MM.1S (cell line): Measurements from ENCODE around the gene SLAIN2.

ENCODE experiments used
- DNase-seq: peaks from one replicate; pipeline ENCODE4 v3.0.0-alpha.2; 2015
- H2AFZ ChIP-seq: fragments of 300-600 bp; sonication (generic); 2 replicates; pipeline ENCODE4 v1.6.0; 2016; ENCODE audit warnings: antibody characterized with exemption, low read length
- H3F3A ChIP-seq: fragments of 300-600 bp; sonication (generic); 2 replicates; pipeline ENCODE4 v1.6.1; 2016; ENCODE audit warnings: mild to moderate bottlenecking, antibody characterized with exemption, low read length, moderate library complexity, mixed read lengths; ENCODE audit not compliant: insufficient read depth
- H3K27ac ChIP-seq: fragments of 300-600 bp; sonication (generic); 2 replicates; pipeline ENCODE4 v1.5.1; 2016; ENCODE audit warnings: mild to moderate bottlenecking, low read length
- H3K27me3 ChIP-seq: fragments of 300-600 bp; sonication (generic); replicated peaks from 2 replicates; pipeline ENCODE4 v1.6.0; 2016; ENCODE audit warnings: low read length; ENCODE audit not compliant: insufficient read depth
- H3K36me3 ChIP-seq: fragments of 300-600 bp; sonication (generic); replicated peaks from 2 replicates; pipeline ENCODE4 v1.6.1; 2016; ENCODE audit warnings: mild to moderate bottlenecking, low read length, mixed read lengths; ENCODE audit not compliant: insufficient read depth
- H3K4me1 ChIP-seq: fragments of 300-600 bp; sonication (generic); 2 replicates; pipeline ENCODE4 v1.6.1; 2016; ENCODE audit warnings: low read length, mixed read lengths
- H3K4me2 ChIP-seq: fragments of 300-600 bp; sonication (generic); 2 replicates; pipeline ENCODE4 v1.6.0; 2016; ENCODE audit warnings: low read depth, low read length
- H3K4me3 ChIP-seq: fragments of 300-600 bp; sonication (generic); 2 replicates; pipeline ENCODE4 v1.5.1; 2016; ENCODE audit warnings: low read length, mixed read lengths
- H3K79me2 ChIP-seq: fragments of 300-600 bp; sonication (generic); 2 replicates; pipeline ENCODE4 v1.6.1; 2016; ENCODE audit warnings: mixed run types, low read length, mixed read lengths
- H3K9ac ChIP-seq: fragments of 300-600 bp; sonication (generic); 2 replicates; pipeline ENCODE4 v1.6.1; 2016; ENCODE audit warnings: low read length, mixed read lengths
- H3K9me2 ChIP-seq: fragments of 300-600 bp; sonication (generic); replicated peaks from 2 replicates; pipeline ENCODE4 v1.6.1; 2016; ENCODE audit warnings: mild to moderate bottlenecking, low read length, mixed read lengths; ENCODE audit not compliant: insufficient read depth
- H3K9me3 ChIP-seq: fragments of 300-600 bp; sonication (generic); replicated peaks from 2 replicates; pipeline ENCODE4 v1.6.1; 2016; ENCODE audit warnings: mild to moderate bottlenecking, low read length, mixed read lengths; ENCODE audit not compliant: insufficient read depth
- H4K20me1 ChIP-seq: fragments of 300-600 bp; sonication (generic); 2 replicates; pipeline ENCODE4 v1.6.1; 2016; ENCODE audit warnings: mild to moderate bottlenecking, low read length, moderate library complexity, mixed read lengths; ENCODE audit not compliant: insufficient read depth
- CTCF ChIP-seq: fragments of 300-600 bp; sonication (generic); IDR thresholded peaks from 2 replicates; pipeline ENCODE4 v1.5.1; 2016; ENCODE audit warnings: antibody characterized with exemption, low read length, mixed read lengths
- EZH2 ChIP-seq: fragments of 300-600 bp; sonication (generic); optimal IDR thresholded peaks from 2 replicates; pipeline ENCODE3; 2017; ENCODE audit warnings: low read depth, mild to moderate bottlenecking, antibody characterized with exemption, low read length, mixed read lengths
- EZH2phosphoT487 ChIP-seq: fragments of 300-600 bp; sonication (generic); IDR thresholded peaks from 2 replicates; pipeline ENCODE4 v1.6.1; 2018; ENCODE audit warnings: antibody characterized with exemption, low read length

Gene SLAIN2

DNA sequence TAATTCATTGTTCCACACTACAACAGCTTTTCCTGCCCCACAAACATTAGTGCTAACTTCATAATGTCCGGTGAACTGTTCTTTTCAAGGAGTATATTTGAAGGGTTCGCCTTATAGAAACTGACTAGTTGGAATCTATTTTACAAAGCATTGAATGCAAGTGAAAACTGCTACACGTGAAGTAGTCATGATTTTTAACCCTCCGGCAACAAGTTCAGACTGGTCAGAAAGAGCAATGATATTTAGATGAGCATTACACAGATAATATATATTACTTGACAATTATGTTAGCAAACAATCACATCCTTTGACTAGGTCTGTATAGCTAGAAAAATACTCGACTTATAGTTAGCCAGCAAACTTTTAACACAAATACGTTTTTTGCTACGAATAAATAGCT is 1.7 kb upstream of the SLAIN2 start:
- Histone ChIP-seq H3K4me2 (no peak overlapping the region), H3K36me3 (no peaks in the 10 kb centered on the region), H3F3A (peaks cover 12% of the 10 kb centered on the region; the same call in 1 of the 2 replicates), H3K79me2 (peaks cover 30% of the 10 kb centered on the region), H3K9me3 (no peaks in the 10 kb centered on the region), H3K4me3 (no peak overlapping the region), H3K9me2 (no peaks in the 10 kb centered on the region), H3K4me1 (peaks cover 28% of the 10 kb centered on the region), H2AFZ (no peak overlapping the region), H3K9ac (no peak overlapping the region), H4K20me1 (no peaks in the 10 kb centered on the region), H3K27ac (no peak overlapping the region), H3K27me3 (no peaks in the 10 kb centered on the region)
- TF ChIP-seq EZH2phosphoT487 (no peak), EZH2 (no peak), CTCF (no peak)
- no peak for DNase-seq

DNA sequence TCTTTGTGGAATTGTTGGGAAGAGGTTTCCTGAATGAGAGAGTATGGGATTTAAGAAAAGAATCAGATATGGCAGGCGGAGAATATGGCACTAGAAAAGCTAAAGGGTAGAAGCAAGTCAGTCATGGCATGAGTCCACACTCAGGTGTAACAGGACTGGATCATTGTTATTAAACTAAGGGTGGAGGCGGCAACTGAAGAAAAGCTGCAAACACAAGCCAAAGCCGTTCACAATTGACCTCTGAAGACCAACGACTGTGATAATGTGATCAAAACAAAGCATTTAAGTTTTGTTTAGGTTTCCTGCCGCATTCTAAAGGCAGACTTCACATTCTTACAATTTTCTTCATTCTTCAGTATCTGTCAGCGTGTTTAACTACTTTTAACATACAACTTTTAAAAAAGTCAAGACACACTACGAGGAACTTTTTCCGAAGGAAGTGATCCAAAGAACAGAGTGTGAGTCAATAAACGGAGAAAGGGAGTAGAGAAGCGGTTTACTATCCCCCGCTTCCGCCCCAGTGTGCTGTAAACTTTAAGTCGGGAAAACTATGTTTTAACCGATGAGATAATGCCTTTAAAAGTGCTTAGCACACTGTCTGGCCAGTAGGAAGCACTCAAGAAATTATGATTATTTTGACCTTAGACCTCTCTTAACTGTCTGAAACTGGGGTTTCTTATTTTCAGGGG is 909 bp upstream of the SLAIN2 start:
- no peak for DNase-seq
- no peaks in the 10 kb centered on the region for H3K9me2 ChIP-seq

GRCh38 chr4:48341776-48342605 is 662 bp downstream of the SLAIN2 start:
- H3K9me2 ChIP-seq, result no peaks in the 10 kb centered on the region
- no peaks in the 10 kb centered on the region for H3K36me3 ChIP-seq
- peaks cover 12% of the 10 kb centered on the region; the same call in 1 of the 2 replicates for H3F3A ChIP-seq
- H3K4me2 ChIP-seq, result peak overlapping the region; percentile 97
- H3K4me1 ChIP-seq, result peaks cover 28% of the 10 kb centered on the region
- peak overlapping the region; percentile 87 for H3K9ac ChIP-seq
- DNase-seq, result peak; percentile 45
- H3K27ac ChIP-seq, result peak overlapping the region; percentile 77; the same call in 1 of the 2 replicates
- no peaks in the 10 kb centered on the region for H3K27me3 ChIP-seq
- peak overlapping the region; percentile 95 for H3K4me3 ChIP-seq
- H3K9me3 ChIP-seq, result no peaks in the 10 kb centered on the region
- H2AFZ ChIP-seq, result peak overlapping the region; percentile 80
- no peak for TF ChIP-seq EZH2phosphoT487
- no peak; the same call in 1 of the 2 replicates for TF ChIP-seq CTCF
- no peak for TF ChIP-seq EZH2
- no peaks in the 10 kb centered on the region for H4K20me1 ChIP-seq
- H3K79me2 ChIP-seq, result peaks cover 54% of the 10 kb centered on the region

More for the DNA sequence above, 909 bp upstream of the SLAIN2 start:
- no peaks in the 10 kb centered on the region for H4K20me1 ChIP-seq
- H3K4me2 ChIP-seq, result peak overlapping the region; percentile 72
- H2AFZ ChIP-seq, result peak overlapping the region; percentile 50
- H3K4me3 ChIP-seq, result peak overlapping the region; percentile 72
- H3K79me2 ChIP-seq, result peaks cover 38% of the 10 kb centered on the region
- H3K4me1 ChIP-seq, result peaks cover 28% of the 10 kb centered on the region
- no peaks in the 10 kb centered on the region for H3K36me3 ChIP-seq
- H3K9me3 ChIP-seq, result no peaks in the 10 kb centered on the region
- H3K27ac ChIP-seq, result peak overlapping the region; percentile 41; the same call in 1 of the 2 replicates
- peak overlapping the region; percentile 49 for H3K9ac ChIP-seq
- peaks cover 12% of the 10 kb centered on the region; the same call in 1 of the 2 replicates for H3F3A ChIP-seq
- H3K27me3 ChIP-seq, result no peaks in the 10 kb centered on the region
- no peak for TF ChIP-seq EZH2
- no peak for TF ChIP-seq CTCF
- TF ChIP-seq EZH2phosphoT487, result no peak
